Smooth muscle cell (in vitro differentiated cells): ENCODE data around the gene CUBN. TPM values are rescaled to one million over a fixed set of nuclear protein-coding genes. Genes with fewer than 3 reads are reported as not detected.

ENCODE experiments used
- DNase-seq: peaks from one replicate; lab custom pipeline; 2025; ENCODE audit not compliant: unreplicated experiment; lab: John Stamatoyannopoulos, UW
- H2AFZ ChIP-seq: fragments of 200-600 bp; sonication (generic); 2 replicates; pipeline ENCODE4 v1.6.0; 2016; ENCODE audit warnings: antibody characterized with exemption, low read depth, mild to moderate bottlenecking
- H3F3A ChIP-seq: fragments of 200-600 bp; sonication (generic); 2 replicates; pipeline ENCODE4 v1.6.0; 2017; ENCODE audit warnings: antibody characterized with exemption, low read depth
- H3K27ac ChIP-seq: fragments of 200-600 bp; sonication (generic); 2 replicates; pipeline ENCODE4 v1.5.1; 2016; ENCODE audit warnings: low read depth, mild to moderate bottlenecking
- H3K27me3 ChIP-seq: fragments of 200-600 bp; sonication (generic); 2 replicates; pipeline ENCODE4 v1.6.1; 2016; ENCODE audit warnings: low read depth, mild to moderate bottlenecking
- H3K36me3 ChIP-seq: fragments of 200-600 bp; sonication (generic); 2 replicates; pipeline ENCODE4 v1.5.1; 2016; ENCODE audit warnings: low read depth
- H3K4me1 ChIP-seq: fragments of 200-600 bp; sonication (generic); 2 replicates; pipeline ENCODE4 v1.5.1; 2016; ENCODE audit warnings: low read depth
- H3K4me2 ChIP-seq: fragments of 200-600 bp; sonication (generic); 2 replicates; pipeline ENCODE4 v1.6.0; 2016; ENCODE audit warnings: mild to moderate bottlenecking
- H3K4me3 ChIP-seq: fragments of 200-600 bp; sonication (generic); 2 replicates; pipeline ENCODE4 v1.5.1; 2016; ENCODE audit warnings: mild to moderate bottlenecking
- H3K79me2 ChIP-seq: fragments of 200-600 bp; sonication (generic); 2 replicates; pipeline ENCODE4 v1.6.0; 2016; ENCODE audit warnings: low read depth, mild to moderate bottlenecking
- H3K9ac ChIP-seq: fragments of 200-600 bp; sonication (generic); 2 replicates; pipeline ENCODE4 v1.6.0; 2016; ENCODE audit warnings: low read depth
- H3K9me3 ChIP-seq: fragments of 200-600 bp; sonication (generic); replicated peaks from 2 replicates; pipeline ENCODE4 v1.5.1; 2016; ENCODE audit warnings: low read depth
- H4K20me1 ChIP-seq: fragments of 200-600 bp; sonication (generic); 2 replicates; pipeline ENCODE4 v1.6.0; 2016; ENCODE audit warnings: low read depth
- WGBS: methylation state at CpG from one replicate; pipeline ENCODE4 v1.1.7; 2016; ENCODE audit warnings: low lambda C conversion rate; 5-methylcytosine and 5-hydroxymethylcytosine counted together
- polyA plus RNA-seq: library from polyadenylated mRNA; unstranded; fragments of >200 nt; fragmentation: Nextera tagmentation; extraction: Ambion mirVana; gene quantifications from 2 replicates; pipeline ENCODE4 v1.2.1, GENCODE V29; 2016
- total RNA-seq: library from RNA; depleted of rRNA; stranded (reverse); fragments of >200 nt; gene quantifications from 2 replicates; pipeline ENCODE4 v1.2.3, GENCODE V29; 2014
- TF ChIP-seq, protein P1 (sequence below): fragments of 200-600 bp; sonication (generic); IDR thresholded peaks from 2 replicates; pipeline ENCODE4 v1.5.1; 2017; ENCODE audit warnings: borderline replicate concordance, mild to moderate bottlenecking, antibody characterized with exemption; ENCODE audit not compliant: insufficient read depth, poor library complexity, severe bottlenecking

The CUBN gene
- total and polyA plus RNA-seq, 2 experiments from 2014 or later, result 0.62 to 4.7 TPM

DNA sequence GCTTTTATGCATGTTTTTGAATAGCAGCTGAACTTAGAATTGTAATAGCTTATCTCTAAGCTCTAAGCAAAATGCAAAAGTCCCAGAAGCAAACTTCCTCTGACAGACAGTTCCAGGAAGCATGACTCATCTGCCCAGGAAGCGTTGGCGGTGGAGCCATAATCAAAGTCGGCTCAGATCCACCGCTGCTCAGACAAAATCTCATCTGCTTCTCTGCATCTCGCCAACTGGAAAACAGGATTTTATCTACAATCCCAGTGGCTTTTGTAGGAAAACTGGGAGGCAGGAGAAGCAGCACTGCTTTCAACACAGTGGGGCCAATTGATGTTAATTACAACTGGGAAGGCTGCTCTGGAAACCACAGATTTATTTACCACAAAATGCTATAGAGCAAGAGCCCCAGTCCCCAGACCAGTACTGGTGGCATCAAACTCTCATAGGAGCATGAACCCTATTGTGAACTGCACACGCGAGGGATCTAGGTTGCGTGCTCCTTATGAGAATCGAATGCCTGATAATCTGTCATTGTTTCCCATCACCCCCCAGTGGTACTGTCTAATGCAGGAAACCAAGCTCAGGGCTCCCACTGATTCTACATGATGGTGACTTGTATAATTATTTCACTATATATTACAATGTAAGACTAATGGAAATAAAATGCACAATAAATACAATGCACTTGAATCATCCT lies 99.9 kb downstream of the CUBN start:
- Histone ChIP-seq H3K27ac (peak overlapping the region; percentile 99), H3K9me3 (no peaks in the 10 kb centered on the region), H3F3A (peaks cover 26% of the 10 kb centered on the region), H3K79me2 (no peaks in the 10 kb centered on the region), H4K20me1 (no peaks in the 10 kb centered on the region), H3K9ac (peak overlapping the region; percentile 39), H3K4me3 (no peak overlapping the region), H3K27me3 (no peaks in the 10 kb centered on the region), H3K36me3 (no peaks in the 10 kb centered on the region), H2AFZ (no peak overlapping the region), H3K4me1 (peaks cover 37% of the 10 kb centered on the region), H3K4me2 (peak overlapping the region; percentile 76)
- TF ChIP-seq, protein P1, sequence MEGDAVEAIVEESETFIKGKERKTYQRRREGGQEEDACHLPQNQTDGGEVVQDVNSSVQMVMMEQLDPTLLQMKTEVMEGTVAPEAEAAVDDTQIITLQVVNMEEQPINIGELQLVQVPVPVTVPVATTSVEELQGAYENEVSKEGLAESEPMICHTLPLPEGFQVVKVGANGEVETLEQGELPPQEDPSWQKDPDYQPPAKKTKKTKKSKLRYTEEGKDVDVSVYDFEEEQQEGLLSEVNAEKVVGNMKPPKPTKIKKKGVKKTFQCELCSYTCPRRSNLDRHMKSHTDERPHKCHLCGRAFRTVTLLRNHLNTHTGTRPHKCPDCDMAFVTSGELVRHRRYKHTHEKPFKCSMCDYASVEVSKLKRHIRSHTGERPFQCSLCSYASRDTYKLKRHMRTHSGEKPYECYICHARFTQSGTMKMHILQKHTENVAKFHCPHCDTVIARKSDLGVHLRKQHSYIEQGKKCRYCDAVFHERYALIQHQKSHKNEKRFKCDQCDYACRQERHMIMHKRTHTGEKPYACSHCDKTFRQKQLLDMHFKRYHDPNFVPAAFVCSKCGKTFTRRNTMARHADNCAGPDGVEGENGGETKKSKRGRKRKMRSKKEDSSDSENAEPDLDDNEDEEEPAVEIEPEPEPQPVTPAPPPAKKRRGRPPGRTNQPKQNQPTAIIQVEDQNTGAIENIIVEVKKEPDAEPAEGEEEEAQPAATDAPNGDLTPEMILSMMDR, result no peak
- 6% methylated on average over 9 of the region's 9 CpGs for WGBS
- DNase-seq, result no peak

DNA sequence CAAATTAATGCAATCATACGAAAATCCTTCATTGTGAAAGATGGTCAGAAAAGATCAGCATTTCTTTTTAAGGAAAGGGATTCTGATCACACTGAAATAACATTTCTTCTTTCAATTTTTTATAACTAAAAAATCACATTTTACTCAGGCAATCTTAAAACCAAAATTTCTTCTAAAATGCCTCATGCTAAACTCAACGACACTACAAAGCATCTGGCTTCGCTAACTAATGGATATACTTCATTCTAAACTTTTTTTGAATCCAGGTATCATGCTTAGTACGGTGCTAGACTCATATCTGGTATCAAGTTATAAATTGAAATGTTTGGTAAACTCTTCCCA lies 100.4 kb downstream of the CUBN start:
- peak overlapping the region; percentile 16 for H3K9ac ChIP-seq
- no peak for DNase-seq
- peak overlapping the region; percentile 76 for H3K4me2 ChIP-seq
- H2AFZ ChIP-seq, result no peak overlapping the region
- peaks cover 31% of the 10 kb centered on the region for H3F3A ChIP-seq
- H3K79me2 ChIP-seq, result no peaks in the 10 kb centered on the region
- TF ChIP-seq, protein P1, result no peak
- H4K20me1 ChIP-seq, result no peaks in the 10 kb centered on the region
- whole genome bisulfite sequencing, result 51% methylated on average over 4 of the region's 4 CpGs
- no peak overlapping the region for H3K4me3 ChIP-seq
- H3K36me3 ChIP-seq, result no peaks in the 10 kb centered on the region
- H3K4me1 ChIP-seq, result peaks cover 43% of the 10 kb centered on the region
- no peaks in the 10 kb centered on the region for H3K27me3 ChIP-seq
- H3K27ac ChIP-seq, result peak overlapping the region; percentile 99
- no peaks in the 10 kb centered on the region for H3K9me3 ChIP-seq

DNA sequence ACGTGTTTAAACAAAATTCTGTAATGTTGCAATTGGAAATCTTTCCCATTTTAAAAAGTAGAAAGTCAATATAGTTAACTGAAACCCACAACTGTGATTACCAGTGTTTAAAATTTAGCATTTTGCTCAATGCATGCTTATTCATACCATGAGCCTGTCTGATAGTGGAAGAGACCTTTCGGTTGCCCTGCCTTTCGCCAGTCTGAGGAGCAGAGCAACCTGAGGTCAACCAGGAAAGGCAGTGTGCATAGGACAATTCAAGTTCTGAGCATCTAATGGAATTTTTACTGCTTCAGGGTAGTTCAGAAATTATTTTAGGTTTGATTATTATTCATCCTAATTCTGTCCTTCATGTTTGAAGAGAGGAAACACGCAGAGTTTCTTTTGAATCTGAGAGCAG lies 100.8 kb downstream of the CUBN start:
- Histone ChIP-seq H4K20me1 (no peaks in the 10 kb centered on the region), H3K4me2 (peak overlapping the region; percentile 76), H3K9ac (peak overlapping the region; percentile 16), H3K4me3 (no peak overlapping the region), H3K27ac (peak overlapping the region; percentile 99), H3K79me2 (no peaks in the 10 kb centered on the region), H3K9me3 (no peaks in the 10 kb centered on the region), H3K36me3 (no peaks in the 10 kb centered on the region), H2AFZ (no peak overlapping the region), H3K4me1 (peaks cover 47% of the 10 kb centered on the region), H3K27me3 (no peaks in the 10 kb centered on the region), H3F3A (peaks cover 35% of the 10 kb centered on the region)
- TF ChIP-seq, protein P1, result no peak
- DNase-seq, result no peak
- 58% methylated on average over 4 of the region's 4 CpGs for WGBS
